Trophoblast cell (in vitro differentiated cells and primary cell): ENCODE data around the gene LRRC71. TPM values are rescaled to one million over a fixed set of nuclear protein-coding genes. Genes with fewer than 3 reads are reported as not detected.

Experiments
- DNase-seq, 2 donors: peaks; one replicate each; pipeline ENCODE4 v3.0.0-alpha.2; 2016
- H2AFZ ChIP-seq: 2 replicates; pipeline ENCODE4 v1.6.1; 2013; ENCODE audit warnings: low read length, moderate library complexity, mild to moderate bottlenecking; ENCODE audit not compliant: insufficient read depth, poor library complexity
- H2AK5ac ChIP-seq: 2 replicates; pipeline ENCODE4 v1.6.1; 2013; ENCODE audit warnings: mild to moderate bottlenecking, low read length
- H2BK120ac ChIP-seq: 2 replicates; pipeline ENCODE4 v1.6.1; 2013; ENCODE audit warnings: low read length, mild to moderate bottlenecking, moderate library complexity; ENCODE audit not compliant: insufficient read depth, poor library complexity
- H2BK12ac ChIP-seq: 2 replicates; pipeline ENCODE4 v1.6.1; 2013; ENCODE audit warnings: mild to moderate bottlenecking, low read length, moderate library complexity
- H2BK5ac ChIP-seq: 2 replicates; pipeline ENCODE4 v1.6.1; 2013; ENCODE audit warnings: low read length, low read depth, moderate library complexity, mild to moderate bottlenecking; ENCODE audit not compliant: poor library complexity
- H3K14ac ChIP-seq: 2 replicates; pipeline ENCODE4 v1.6.1; 2013; ENCODE audit warnings: mild to moderate bottlenecking, low read length
- H3K18ac ChIP-seq: 2 replicates; pipeline ENCODE4 v1.6.1; 2013; ENCODE audit warnings: mild to moderate bottlenecking, low read length
- H3K23ac ChIP-seq: 2 replicates; pipeline ENCODE4 v1.6.1; 2013; ENCODE audit warnings: low read length
- H3K27ac ChIP-seq: 2 replicates; pipeline ENCODE4 v1.5.1; 2013; ENCODE audit warnings: low read depth, mild to moderate bottlenecking, inconsistent platforms, low read length, moderate library complexity
- H3K27me3 ChIP-seq: 2 replicates; pipeline ENCODE4 v1.6.1; 2013; ENCODE audit warnings: inconsistent platforms, mild to moderate bottlenecking, low read length, moderate library complexity; ENCODE audit not compliant: insufficient read depth
- H3K36me3 ChIP-seq, 2 experiments: 1 replicate in 1 of 2; 2 replicates in 1 of 2; pipeline ENCODE4 v1.6.1; 2013; ENCODE audit warnings: low read length in 2 of 2, mild to moderate bottlenecking in 2 of 2, moderate library complexity in 1 of 2; ENCODE audit not compliant: insufficient read depth in 2 of 2, control insufficient read depth in 1 of 2
- H3K4ac ChIP-seq: 2 replicates; pipeline ENCODE4 v1.6.1; 2013; ENCODE audit warnings: low read depth, mild to moderate bottlenecking, low read length, moderate library complexity
- H3K4me1 ChIP-seq, 2 experiments: 1 replicate in 1 of 2; 2 replicates in 1 of 2; pipeline ENCODE4 v1.6.1; 2013; ENCODE audit warnings: low read length in 2 of 2, mild to moderate bottlenecking in 2 of 2, moderate library complexity in 1 of 2; ENCODE audit not compliant: insufficient read depth in 2 of 2, control insufficient read depth in 1 of 2
- H3K4me2 ChIP-seq: 2 replicates; pipeline ENCODE4 v1.6.1; 2013; ENCODE audit warnings: inconsistent platforms, mild to moderate bottlenecking, low read length, moderate library complexity
- H3K4me3 ChIP-seq: 2 replicates; pipeline ENCODE4 v1.5.1; 2013; ENCODE audit warnings: mild to moderate bottlenecking, low read depth, low read length, inconsistent platforms
- H3K79me1 ChIP-seq: one replicate; pipeline ENCODE4 v1.6.1; 2013; ENCODE audit warnings: low read length
- H3K79me2 ChIP-seq: 2 replicates; pipeline ENCODE4 v1.6.1; 2013; ENCODE audit warnings: low read length, mild to moderate bottlenecking; ENCODE audit not compliant: control insufficient read depth, insufficient read depth, poor library complexity
- H3K9ac ChIP-seq: 2 replicates; pipeline ENCODE4 v1.6.1; 2013; ENCODE audit warnings: mild to moderate bottlenecking, low read length
- H3K9me3 ChIP-seq: 2 replicates; pipeline ENCODE4 v1.6.1; 2013; ENCODE audit warnings: low read depth, mild to moderate bottlenecking, control low read depth, inconsistent platforms, low read length; ENCODE audit not compliant: insufficient read depth
- H4K12ac ChIP-seq: 2 replicates; pipeline ENCODE4 v1.6.1; 2013; ENCODE audit warnings: low read depth, mild to moderate bottlenecking, low read length, moderate library complexity
- H4K8ac ChIP-seq: 2 replicates; pipeline ENCODE4 v1.6.1; 2013; ENCODE audit warnings: low read depth, mild to moderate bottlenecking, low read length, moderate library complexity
- H4K91ac ChIP-seq: one replicate; pipeline ENCODE4 v1.6.1; 2013; ENCODE audit warnings: low read depth, mild to moderate bottlenecking, low read length, moderate library complexity
- WGBS: extraction: QIAGEN DNeasy Blood & Tissue Kit; methylation state at CpG from one replicate; pipeline ENCODE4 v1.1.7; 2013; ENCODE audit warnings: missing lambda C conversion rate; ENCODE audit not compliant: insufficient read length, insufficient coverage; ENCODE audit errors: extremely low coverage; 5-methylcytosine and 5-hydroxymethylcytosine counted together
- polyA plus RNA-seq: library from polyadenylated mRNA; stranded (reverse); fragments of 200-250 nt; gene quantifications from 2 replicates; pipeline ENCODE4 v1.2.3, GENCODE V29; 2013

Gene LRRC71
- polyA plus RNA-seq, result 0.04 and 0.16 TPM in 2 replicates

DNA sequence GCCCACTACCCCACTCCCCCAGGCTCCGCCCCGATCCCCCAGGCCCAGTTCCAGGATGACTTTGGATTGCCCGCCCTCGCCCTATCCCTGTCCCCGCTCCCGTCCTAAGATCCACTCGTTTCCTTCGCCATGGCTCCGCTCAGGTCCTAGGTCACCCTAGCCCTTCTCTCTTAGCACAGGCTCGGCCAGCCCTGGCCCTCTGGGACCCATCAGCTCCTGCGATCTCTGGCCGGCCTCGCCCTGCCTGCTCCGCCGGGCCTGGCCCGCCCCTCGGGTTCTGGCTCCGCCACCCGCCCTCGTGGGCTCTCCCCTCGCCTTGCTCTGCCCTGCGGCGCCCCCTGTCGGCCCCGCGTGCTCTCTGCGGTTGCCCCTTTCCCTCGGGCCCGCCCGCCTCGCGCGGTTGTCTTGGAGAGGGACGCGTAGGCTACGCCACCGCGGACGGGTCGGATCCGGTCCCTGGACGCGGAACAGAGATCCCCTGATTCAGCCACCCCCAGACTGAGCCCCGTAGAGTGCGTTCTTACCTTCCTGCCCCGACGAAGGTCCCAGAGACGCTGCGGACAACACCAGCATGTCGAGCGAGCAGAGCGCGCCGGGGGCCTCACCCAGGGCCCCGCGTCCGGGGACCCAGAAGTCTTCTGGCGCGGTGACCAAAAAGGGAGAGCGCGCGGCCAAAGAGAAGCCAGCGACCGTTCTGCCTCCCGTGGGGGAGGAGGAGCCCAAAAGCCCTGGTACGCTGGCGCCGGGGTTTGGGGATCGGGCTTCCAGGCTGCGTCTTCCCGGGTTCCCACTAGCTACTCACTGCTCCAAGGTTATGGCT lies at the start of gene LRRC71:
Gene LRRC71, plus strand, starts transcription at position 400 of the 820 bp plus-strand sequence. Its CDS starts 172 bp downstream, at position 572.
- Histone ChIP-seq H4K8ac (no peak within 1 kb of the TSS), H3K27ac (no peak within 1 kb of the TSS)

GRCh38 chr1:156873659-156874058 lies 46.8 kb upstream of the LRRC71 start:
- H2BK120ac ChIP-seq, result no peak overlapping the region
- no peak overlapping the region for H3K9ac ChIP-seq
- H4K91ac ChIP-seq, result no peak overlapping the region
- H3K27me3 ChIP-seq, result no peaks in the 10 kb centered on the region
- H4K8ac ChIP-seq, result no peak overlapping the region
- no peaks in the 10 kb centered on the region for H3K4me1 ChIP-seq
- no peak overlapping the region for H3K23ac ChIP-seq
- H3K18ac ChIP-seq, result no peak overlapping the region
- no peak overlapping the region for H2BK5ac ChIP-seq
- H2AK5ac ChIP-seq, result no peak overlapping the region
- no peaks in the 10 kb centered on the region for H3K9me3 ChIP-seq
- H3K4me3 ChIP-seq, result no peak overlapping the region
- H3K36me3 ChIP-seq, result no peaks in the 10 kb centered on the region
- no peaks in the 10 kb centered on the region for H3K79me1 ChIP-seq
- H2BK12ac ChIP-seq, result no peak overlapping the region
- no peak overlapping the region for H3K4ac ChIP-seq
- no peak overlapping the region for H4K12ac ChIP-seq
- no peak overlapping the region for H2AFZ ChIP-seq
- no peak overlapping the region for H3K27ac ChIP-seq
- DNase-seq, result no peak
- no peak overlapping the region for H3K4me2 ChIP-seq
- no peak overlapping the region for H3K14ac ChIP-seq
- no peaks in the 10 kb centered on the region for H3K79me2 ChIP-seq
- WGBS, result no CpG with 5 or more reads among the region's 18 CpGs

More for the DNA sequence above, at the start of gene LRRC71:
- Histone ChIP-seq H2BK12ac (no peak within 1 kb of the TSS), H3K4me2 (peak within 1 kb of the TSS; percentile 45), H3K4me3 (peak within 1 kb of the TSS; percentile 2), H3K4ac (no peak within 1 kb of the TSS), H3K36me3 (peaks cover 4 to 5% of the 10 kb centered on the region in 2 experiments), H3K9ac (no peak within 1 kb of the TSS), H3K79me2 (no peaks in the 10 kb centered on the region), H3K14ac (peak within 1 kb of the TSS; percentile 5), H2BK5ac (no peak within 1 kb of the TSS), H4K91ac (no peak within 1 kb of the TSS), H3K27me3 (peaks cover 47% of the 10 kb centered on the region), H2AFZ (no peak within 1 kb of the TSS), H2BK120ac (no peak within 1 kb of the TSS), H2AK5ac (no peak within 1 kb of the TSS), H3K18ac (no peak within 1 kb of the TSS), H4K12ac (no peak within 1 kb of the TSS), H3K79me1 (no peaks in the 10 kb centered on the region), H3K9me3 (peaks cover 4% of the 10 kb centered on the region), H3K23ac (no peak within 1 kb of the TSS), H3K4me1 (peaks cover 4 to 7% of the 10 kb centered on the region in 2 experiments)
- DNase-seq, result peak; percentile 54 to 72
- WGBS, result no CpG with 5 or more reads among the region's 71 CpGs

DNA sequence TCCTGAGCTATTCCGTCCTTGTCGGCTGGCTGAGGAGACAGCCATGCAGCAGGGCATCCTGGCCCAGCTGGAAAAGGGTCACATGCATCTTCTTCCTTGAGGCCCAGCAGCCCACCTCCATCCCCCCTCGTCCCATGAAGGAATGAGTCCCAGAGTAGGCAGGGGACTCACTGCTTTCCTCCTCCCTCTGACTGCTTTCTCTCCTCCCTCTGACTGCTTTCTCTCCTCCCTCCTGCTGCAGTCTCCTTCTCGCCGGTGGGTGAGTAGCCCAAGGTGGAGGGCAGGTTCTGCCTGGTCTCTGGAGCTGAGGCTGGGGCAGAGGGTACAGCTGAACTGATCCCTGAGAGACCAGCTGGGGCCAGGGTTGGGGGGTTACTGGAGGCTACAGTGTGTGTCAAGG lies 46.3 kb upstream of the LRRC71 start:
- H2BK5ac ChIP-seq, result no peak overlapping the region

GRCh38 chr1:156874572-156875340 lies 45.7 kb upstream of the LRRC71 start:
- Histone ChIP-seq H3K79me1 (no peaks in the 10 kb centered on the region), H4K12ac (no peak overlapping the region), H3K79me2 (no peaks in the 10 kb centered on the region), H2BK5ac (no peak overlapping the region), H2BK120ac (no peak overlapping the region), H3K9ac (no peak overlapping the region), H4K91ac (no peak overlapping the region), H3K27ac (no peak overlapping the region), H2BK12ac (no peak overlapping the region), H3K4me2 (no peak overlapping the region), H4K8ac (no peak overlapping the region), H2AK5ac (no peak overlapping the region), H3K18ac (no peak overlapping the region), H2AFZ (no peak overlapping the region), H3K27me3 (no peaks in the 10 kb centered on the region), H3K4me1 (no peaks in the 10 kb centered on the region), H3K9me3 (no peaks in the 10 kb centered on the region), H3K4ac (no peak overlapping the region), H3K4me3 (no peak overlapping the region), H3K14ac (no peak overlapping the region), H3K36me3 (no peaks in the 10 kb centered on the region), H3K23ac (no peak overlapping the region)
- WGBS, result no CpG with 5 or more reads among the region's 16 CpGs
- DNase-seq, result no peak

More for the DNA sequence above, 46.3 kb upstream of the LRRC71 start:
- Histone ChIP-seq H2AK5ac (no peak overlapping the region), H3K36me3 (no peaks in the 10 kb centered on the region), H3K18ac (no peak overlapping the region), H2BK12ac (no peak overlapping the region), H3K9me3 (no peaks in the 10 kb centered on the region), H3K4me1 (no peaks in the 10 kb centered on the region), H4K91ac (no peak overlapping the region), H3K79me2 (no peaks in the 10 kb centered on the region), H4K8ac (no peak overlapping the region), H3K14ac (no peak overlapping the region), H2BK120ac (no peak overlapping the region), H3K23ac (no peak overlapping the region), H3K4me3 (no peak overlapping the region), H3K9ac (no peak overlapping the region), H2AFZ (no peak overlapping the region), H3K27ac (no peak overlapping the region), H3K79me1 (no peaks in the 10 kb centered on the region), H3K27me3 (no peaks in the 10 kb centered on the region), H4K12ac (no peak overlapping the region), H3K4me2 (no peak overlapping the region), H3K4ac (no peak overlapping the region)
- no peak for DNase-seq
- no CpG with 5 or more reads among the region's 5 CpGs for WGBS
